ENCODE measurements around the gene ERC2. TPM values are rescaled to one million over a fixed set of nuclear protein-coding genes. Genes with fewer than 3 reads are reported as not detected.

ERC2 gene
- polyA plus RNA-seq, 3 donors = not detected

DNA sequence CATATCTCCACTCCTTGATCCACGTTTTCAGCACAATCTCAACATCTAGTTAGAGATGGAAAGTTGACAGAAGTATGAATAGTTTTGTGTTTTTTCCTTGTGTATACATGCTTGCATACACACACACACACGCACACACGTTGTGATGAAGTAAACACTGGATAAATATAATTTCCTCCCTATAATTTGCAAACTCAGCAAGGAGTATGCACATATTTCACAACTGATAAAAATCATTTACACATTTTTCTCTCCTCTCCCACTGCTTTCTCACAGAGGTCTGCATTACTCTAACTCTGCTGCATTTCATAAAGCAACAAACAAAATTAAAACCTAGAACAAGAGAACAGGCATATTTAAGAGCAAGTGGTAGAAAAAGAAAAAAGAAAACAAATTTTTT is 320.9 kb downstream of the ERC2 start:
- Mint-ChIP-seq H3K4me1 (no peaks in the 10 kb centered on the region), H3K36me3 (no peaks in the 10 kb centered on the region), H3K9me3 (peaks cover 0 to 5% (median 0%) of the 10 kb centered on the region in 7 donors), H3K4me3 (no peak overlapping the region), H3K27me3 (ENCODE audit: low read depth in 3 of 3) (peaks cover 3 to 11% (median 11%) of the 10 kb centered on the region in 3 donors), H3K27ac (no peak overlapping the region)
- Histone ChIP-seq H3K79me2 (ENCODE audit: insufficient read depth, low read length) (no peaks in the 10 kb centered on the region), H3K9ac (ENCODE audit: insufficient read depth, low read length, poor library complexity, severe bottlenecking) (no peak overlapping the region), H3K36me3 (replicated peaks in 1 of 2; ENCODE audit: control insufficient read depth in 1 of 2, insufficient read depth in 2 of 2, low read length in 2 of 2) (no peaks in the 10 kb centered on the region), H3K4me2 (replicated peaks; ENCODE audit: extremely low read depth, low read length, poor library complexity, severe bottlenecking) (no peak overlapping the region), H2AFZ (ENCODE audit: insufficient read depth, low read depth, low read length, poor library complexity, severe bottlenecking) (no peak overlapping the region), H4K20me1 (ENCODE audit: insufficient read depth, low read length) (no peaks in the 10 kb centered on the region), H3K27ac (ENCODE audit: low read depth in 1 of 2, low read length in 2 of 2) (no peak overlapping the region), H3K4me3 (replicated peaks in 1 of 3; ENCODE audit: low read depth in 2 of 3, low read length in 3 of 3) (no peak overlapping the region), H3K9me3 (replicated peaks in 1 of 2; ENCODE audit: control insufficient read depth in 1 of 2, insufficient read depth in 1 of 2, low read length in 2 of 2) (no peaks in the 10 kb centered on the region), H3K4me1 (ENCODE audit: control insufficient read depth in 1 of 2, insufficient read depth in 2 of 2, low read length in 2 of 2) (no peaks in the 10 kb centered on the region), H3K27me3 (ENCODE audit: control insufficient read depth in 2 of 2, insufficient read depth in 2 of 2, low read length in 2 of 2) (no peaks in the 10 kb centered on the region)
- TF ChIP-seq CTCF (IDR thresholded peaks at IDR 0.05) = no peak
- no peak for DNase-seq
- intact Hi-C loops (cut with micrococcal nuclease) = no loop called here
- WGBS (ENCODE audit: insufficient coverage) = no CpG with 5 or more reads among the region's 3 CpGs

DNA sequence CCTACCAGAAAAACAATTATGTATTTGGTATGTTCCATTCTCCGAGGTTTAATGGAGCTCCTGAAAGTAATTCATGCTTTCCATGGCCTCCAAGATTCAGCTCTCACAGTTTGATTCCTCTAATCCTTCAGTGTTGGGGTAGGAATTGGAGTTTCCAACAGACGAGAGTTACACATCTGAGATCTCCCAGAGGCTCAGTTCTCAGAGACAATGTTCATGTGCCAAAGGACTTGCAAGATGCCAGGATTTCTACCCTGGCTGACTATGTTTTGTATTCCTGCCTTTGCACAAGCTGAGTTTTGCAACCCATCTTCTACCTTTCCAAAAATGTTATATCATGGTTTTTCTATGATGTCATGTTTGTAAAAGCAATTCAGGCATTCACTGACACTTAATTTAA is 322.9 kb downstream of the ERC2 start:
- DNase-seq = no peak
- Histone ChIP-seq H3K27me3 (ENCODE audit: control insufficient read depth in 2 of 2, insufficient read depth in 2 of 2, low read length in 2 of 2) (no peaks in the 10 kb centered on the region), H3K79me2 (ENCODE audit: insufficient read depth, low read length) (no peaks in the 10 kb centered on the region), H3K9ac (ENCODE audit: insufficient read depth, low read length, poor library complexity, severe bottlenecking) (no peak overlapping the region), H2AFZ (ENCODE audit: insufficient read depth, low read depth, low read length, poor library complexity, severe bottlenecking) (no peak overlapping the region), H3K4me2 (replicated peaks; ENCODE audit: extremely low read depth, low read length, poor library complexity, severe bottlenecking) (no peak overlapping the region), H3K4me3 (replicated peaks in 1 of 3; ENCODE audit: low read depth in 2 of 3, low read length in 3 of 3) (no peak overlapping the region), H3K36me3 (replicated peaks in 1 of 2; ENCODE audit: control insufficient read depth in 1 of 2, insufficient read depth in 2 of 2, low read length in 2 of 2) (no peaks in the 10 kb centered on the region), H4K20me1 (ENCODE audit: insufficient read depth, low read length) (no peaks in the 10 kb centered on the region), H3K4me1 (ENCODE audit: control insufficient read depth in 1 of 2, insufficient read depth in 2 of 2, low read length in 2 of 2) (no peaks in the 10 kb centered on the region), H3K9me3 (replicated peaks in 1 of 2; ENCODE audit: control insufficient read depth in 1 of 2, insufficient read depth in 1 of 2, low read length in 2 of 2) (no peaks in the 10 kb centered on the region), H3K27ac (ENCODE audit: low read depth in 1 of 2, low read length in 2 of 2) (no peak overlapping the region)
- Mint-ChIP-seq H3K36me3 (no peaks in the 10 kb centered on the region), H3K4me3 (no peak overlapping the region), H3K9me3 (peaks cover 0 to 7% (median 0%) of the 10 kb centered on the region in 7 donors), H3K27me3 (ENCODE audit: low read depth in 3 of 3) (peaks cover 3 to 12% (median 11%) of the 10 kb centered on the region in 3 donors), H3K4me1 (no peaks in the 10 kb centered on the region), H3K27ac (no peak overlapping the region)
- no CpG with 5 or more reads among the region's 2 CpGs for WGBS (ENCODE audit: insufficient coverage)
- no peak for TF ChIP-seq CTCF (IDR thresholded peaks at IDR 0.05)
- intact Hi-C loops (cut with micrococcal nuclease) = loop anchor here in 1 of 2 donors (1.0 kb wide), 1 partner anchor 9 kb away; no protein-coding TSS in a partner anchor

Data from CD14-positive monocyte (primary cell).